ENCODE data around the gene MS4A12. TPM values are rescaled to one million over a fixed set of nuclear protein-coding genes. Genes with fewer than 3 reads are reported as not detected.

Gene MS4A12
- total RNA-seq, 4 donors from 2014 or later: not detected

DNA sequence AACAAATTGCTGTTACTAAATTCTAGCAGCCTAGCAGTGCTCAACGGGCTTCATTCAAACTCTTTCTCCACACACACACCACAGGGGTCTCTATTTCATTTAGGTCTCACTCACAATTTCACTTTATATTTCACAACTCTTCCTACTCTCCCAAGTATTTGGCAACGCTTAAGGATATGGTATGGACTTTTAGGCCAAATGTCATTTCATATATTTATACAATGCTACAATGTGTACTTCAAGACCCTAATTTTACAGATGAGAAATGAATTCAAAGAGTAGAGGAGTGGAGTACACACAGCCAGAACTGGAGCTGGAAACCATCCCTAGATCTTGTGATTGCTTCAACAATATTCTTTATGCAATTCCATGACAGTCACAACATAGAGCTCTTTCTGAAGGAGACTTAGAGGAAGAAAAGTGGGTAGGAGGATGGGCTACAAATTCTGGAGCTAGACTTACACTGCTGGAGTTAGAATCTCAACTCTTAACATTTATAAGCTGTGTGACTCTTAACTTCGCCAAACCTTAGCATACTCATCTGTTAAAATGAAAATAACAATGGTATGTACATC is 20.2 kb downstream of the MS4A12 start:
- H3K36me3 ChIP-seq: no peaks in the 10 kb centered on the region

DNA sequence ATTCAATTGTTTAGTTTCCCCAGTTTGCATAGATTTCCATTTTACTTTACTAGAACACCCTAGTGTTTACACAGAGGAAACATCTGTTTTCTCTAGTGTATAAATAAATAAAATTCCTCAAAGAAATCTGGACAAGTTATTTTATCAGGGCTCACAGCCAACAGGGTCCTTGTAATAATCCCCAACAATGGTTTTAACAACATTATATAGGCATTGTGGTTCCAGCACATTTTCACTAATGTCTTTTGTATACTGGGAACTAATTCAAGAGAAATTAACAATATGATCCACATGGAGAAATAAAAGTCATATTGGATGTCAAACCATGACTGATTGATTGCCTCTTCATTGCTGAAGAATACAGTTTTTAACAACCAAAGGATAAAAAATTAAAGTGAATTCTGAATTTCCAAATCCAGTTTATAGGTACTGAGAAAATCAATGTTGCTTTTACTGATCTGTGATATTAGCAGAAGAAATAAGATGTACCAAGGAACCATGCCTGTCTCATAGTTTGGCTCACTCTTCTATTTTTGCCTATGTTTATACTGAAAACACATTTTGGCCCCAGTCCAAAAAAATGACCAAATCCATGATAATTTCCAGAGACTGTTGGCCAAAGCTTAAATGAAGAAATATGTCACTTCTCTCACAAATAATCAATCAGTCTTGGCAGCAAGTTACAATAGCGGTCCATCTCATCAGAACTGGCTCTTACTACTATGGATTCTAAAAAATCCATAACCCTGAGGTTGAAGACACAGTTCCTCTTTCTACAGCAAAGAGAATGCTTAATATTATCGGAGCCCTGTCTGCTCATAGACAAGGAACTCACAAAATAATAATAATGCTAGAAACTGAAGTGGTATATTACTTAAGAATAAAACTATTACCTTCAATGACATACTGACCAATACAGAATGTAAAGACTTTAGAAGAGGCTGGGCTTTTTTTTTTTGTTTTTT is 21.2 kb downstream of the MS4A12 start:
- Histone ChIP-seq H3K4me1 (no peaks in the 10 kb centered on the region), H3K27ac (no peak overlapping the region), H3K9me3 (no peaks in the 10 kb centered on the region), H3K27me3 (no peaks in the 10 kb centered on the region), H3K4me3 (no peak overlapping the region), H3K36me3 (no peaks in the 10 kb centered on the region)
- TF ChIP-seq POLR2A (IDR thresholded peaks at IDR 0.05): no peak
- TF ChIP-seq, protein P1, sequence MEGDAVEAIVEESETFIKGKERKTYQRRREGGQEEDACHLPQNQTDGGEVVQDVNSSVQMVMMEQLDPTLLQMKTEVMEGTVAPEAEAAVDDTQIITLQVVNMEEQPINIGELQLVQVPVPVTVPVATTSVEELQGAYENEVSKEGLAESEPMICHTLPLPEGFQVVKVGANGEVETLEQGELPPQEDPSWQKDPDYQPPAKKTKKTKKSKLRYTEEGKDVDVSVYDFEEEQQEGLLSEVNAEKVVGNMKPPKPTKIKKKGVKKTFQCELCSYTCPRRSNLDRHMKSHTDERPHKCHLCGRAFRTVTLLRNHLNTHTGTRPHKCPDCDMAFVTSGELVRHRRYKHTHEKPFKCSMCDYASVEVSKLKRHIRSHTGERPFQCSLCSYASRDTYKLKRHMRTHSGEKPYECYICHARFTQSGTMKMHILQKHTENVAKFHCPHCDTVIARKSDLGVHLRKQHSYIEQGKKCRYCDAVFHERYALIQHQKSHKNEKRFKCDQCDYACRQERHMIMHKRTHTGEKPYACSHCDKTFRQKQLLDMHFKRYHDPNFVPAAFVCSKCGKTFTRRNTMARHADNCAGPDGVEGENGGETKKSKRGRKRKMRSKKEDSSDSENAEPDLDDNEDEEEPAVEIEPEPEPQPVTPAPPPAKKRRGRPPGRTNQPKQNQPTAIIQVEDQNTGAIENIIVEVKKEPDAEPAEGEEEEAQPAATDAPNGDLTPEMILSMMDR (IDR thresholded peaks at IDR 0.05): no peak
- no peak for DNase-seq
- 38 to 64% methylated on average over 2 of the region's 2 CpGs for WGBS, 2 donors
- intact Hi-C loops (cut with DNase I): no loop called here

More for the DNA sequence above, 20.2 kb downstream of the MS4A12 start:
- Histone ChIP-seq H3K4me1 (no peaks in the 10 kb centered on the region), H3K9me3 (no peaks in the 10 kb centered on the region), H3K4me3 (no peak overlapping the region), H3K27me3 (no peaks in the 10 kb centered on the region), H3K27ac (no peak overlapping the region)
- TF ChIP-seq, protein P1 (IDR thresholded peaks at IDR 0.05): no peak
- TF ChIP-seq POLR2A (IDR thresholded peaks at IDR 0.05): no peak
- intact Hi-C loops (cut with DNase I): no loop called here
- DNase-seq: no peak
- 49 to 53% methylated on average over 3 of the region's 3 CpGs for WGBS, 2 donors

DNA sequence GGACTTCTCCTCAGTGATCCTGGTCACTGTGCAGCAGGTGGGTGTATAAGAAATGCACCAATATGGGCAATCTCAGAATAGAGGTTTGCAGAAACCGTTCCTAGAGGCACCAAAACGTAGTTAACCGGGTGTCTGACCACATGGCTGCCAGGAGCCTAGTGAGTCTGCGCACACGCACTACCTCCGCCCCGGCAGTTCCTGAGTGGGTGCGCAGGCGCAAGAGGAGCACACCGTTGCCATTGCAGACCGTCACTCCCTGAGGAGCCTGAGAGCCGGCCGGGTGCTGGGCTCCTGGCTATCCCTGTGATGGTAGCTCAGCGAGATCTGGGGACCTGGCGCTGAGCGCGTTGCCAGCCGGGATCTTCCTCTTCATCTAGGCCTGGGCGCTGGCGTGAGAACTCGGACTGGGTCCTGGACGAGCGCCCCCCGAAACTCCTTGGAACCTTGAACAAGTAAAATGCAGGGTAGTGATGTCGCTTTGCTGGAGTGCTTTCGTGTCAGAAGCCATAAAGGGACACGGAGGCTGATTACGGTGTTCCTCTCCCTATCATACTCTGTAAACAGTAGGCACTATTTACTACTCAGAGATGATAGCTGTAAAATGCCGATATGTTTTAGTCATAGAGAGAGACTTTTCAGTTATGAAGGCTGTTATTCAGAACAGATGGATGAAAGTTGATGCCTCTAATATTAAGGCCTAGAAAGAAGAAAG is 22.7 kb downstream of the MS4A12 start, which contains the start of gene MS4A13:
TSS of gene MS4A13 (plus strand) at position 249 of the 712 bp plus-strand sequence. CDS start 2,692 bp downstream, outside the sequence.
- no peak for TF ChIP-seq POLR2A (IDR thresholded peaks at IDR 0.05)
- TF ChIP-seq, protein P1 (IDR thresholded peaks at IDR 0.05): no peak
- Histone ChIP-seq H3K27me3 (no peaks in the 10 kb centered on the region), H3K27ac (no peak within 1 kb of the TSS), H3K4me3 (no peak within 1 kb of the TSS), H3K4me1 (no peaks in the 10 kb centered on the region), H3K36me3 (no peaks in the 10 kb centered on the region), H3K9me3 (peaks cover 0 to under 1% (median 0%) of the 10 kb centered on the region in 3 donors)
- intact Hi-C loops (cut with DNase I): no loop called here
- WGBS, 2 donors: 87 to 94% methylated on average over 13 to 23 of the region's 29 CpGs
- no peak for DNase-seq

DNA sequence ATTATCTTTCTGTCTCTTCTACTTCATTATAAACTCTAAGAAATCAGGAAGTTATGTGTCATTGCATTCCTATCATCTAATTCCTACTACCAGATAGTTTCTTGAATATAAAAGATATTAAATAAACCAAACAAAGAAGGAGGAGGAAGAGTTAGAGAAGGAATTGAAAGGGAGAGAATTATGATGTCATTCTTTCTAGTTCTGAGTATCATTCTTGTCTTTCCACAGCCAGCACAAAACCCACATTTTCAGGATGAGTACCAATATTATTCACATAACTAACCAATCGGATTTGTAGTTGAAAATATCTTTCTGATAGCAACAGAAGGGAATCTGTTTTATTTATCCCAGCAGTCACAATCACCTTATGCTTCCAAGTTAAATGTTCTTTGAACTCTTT is 35.9 kb downstream of the MS4A12 start:
- Histone ChIP-seq H3K36me3 (no peaks in the 10 kb centered on the region), H3K27me3 (no peaks in the 10 kb centered on the region), H3K27ac (no peak overlapping the region), H3K4me3 (no peak overlapping the region), H3K4me1 (no peaks in the 10 kb centered on the region), H3K9me3 (no peaks in the 10 kb centered on the region)
- intact Hi-C loops (cut with DNase I): no loop called here
- 30 to 54% methylated on average over 1 of the region's 1 CpG for WGBS, 2 donors
- no peak for TF ChIP-seq POLR2A (IDR thresholded peaks at IDR 0.05)
- TF ChIP-seq, protein P1 (IDR thresholded peaks at IDR 0.05): no peak
- no peak for DNase-seq

Data from esophagus squamous epithelium (tissue), 5 donors.